ENCODE results near the gene RPL28.

RPL28 gene

GRCh38 chr19:55385724-55386492 lies at the start of gene RPL28:
Gene RPL28 (plus strand): TSS chr19:55385932. CDS start chr19:55386358, 426 bp downstream.
- peak in 13 of 14 donors; percentile 33 to 98 (median 97) for DNase-seq

GRCh38 chr19:55336101-55336500 lies 49.6 kb upstream of the RPL28 start:
- DNase-seq: no peak

- DNase-seq: peak; percentile 98 to 100 (median 100)
Observed at GRCh38 chr19:55339105-55339888, 46.4 kb upstream of the RPL28 start, which contains the start of gene KMT5C. Gene KMT5C (plus strand): TSS chr19:55339876. CDS start chr19:55341937, 2,061 bp downstream.

- DNase-seq: peak in 2 of 14 donors; percentile 10 to 39
Observed at GRCh38 chr19:55339889-55340783, 45.6 kb upstream of the RPL28 start.

- no peak for DNase-seq
Observed at GRCh38 chr19:55340784-55341147, 45.0 kb upstream of the RPL28 start.

- peak in 8 of 14 donors; percentile 8 to 40 (median 26) for DNase-seq
Observed at GRCh38 chr19:55341171-55341588, 44.6 kb upstream of the RPL28 start.

- DNase-seq: no peak
Observed at GRCh38 chr19:55341595-55342531, 43.9 kb upstream of the RPL28 start.

GRCh38 chr19:55344444-55344843 lies 41.3 kb upstream of the RPL28 start:
- DNase-seq: peak in 9 of 14 donors; percentile 5 to 55 (median 22)

- no peak for DNase-seq
Observed at GRCh38 chr19:55345101-55345817, 40.5 kb upstream of the RPL28 start.

GRCh38 chr19:55345818-55346724 lies 39.7 kb upstream of the RPL28 start:
- no peak for DNase-seq

GRCh38 chr19:55346725-55347441 lies 38.8 kb upstream of the RPL28 start:
- DNase-seq: no peak

GRCh38 chr19:55347442-55348009 lies 38.2 kb upstream of the RPL28 start:
- DNase-seq: no peak

- DNase-seq: no peak
Observed at GRCh38 chr19:55348317-55349034, 37.3 kb upstream of the RPL28 start.

- DNase-seq: no peak
Observed at GRCh38 chr19:55350620-55351315, 35.0 kb upstream of the RPL28 start.

GRCh38 chr19:55352040-55352439 lies 33.7 kb upstream of the RPL28 start:
- DNase-seq: no peak

GRCh38 chr19:55352549-55353145 lies 33.1 kb upstream of the RPL28 start:
- DNase-seq: no peak

- no peak for DNase-seq
Observed at GRCh38 chr19:55353356-55353802, 32.4 kb upstream of the RPL28 start.
